ENCODE results near the gene MAGOH.
A peak's percentile ranks its signal among the peaks of the same experiment; 100 is the strongest.
"Not testable (repeated sequence)": the region's sequence is repeated elsewhere in the genome, so short reads cannot be mapped to it uniquely, and the experiment has no call there.

Gene MAGOH

GRCh38 chr1:53238197-53239155, at the start of gene MAGOH:
Gene MAGOH (minus strand): TSS chr1:53238518. CDS start chr1:53238448, 70 bp downstream.
- peak; percentile 82 for DNase-seq

- peak; percentile 9 for DNase-seq
Measured at GRCh38 chr1:53286955-53287354, 48.6 kb upstream of the MAGOH start.

GRCh38 chr1:53285969-53286760, 47.8 kb upstream of the MAGOH start:
- no peak for DNase-seq

GRCh38 chr1:53285546-53285945, 47.2 kb upstream of the MAGOH start:
- DNase-seq = no peak

GRCh38 chr1:53284224-53285020, 46.1 kb upstream of the MAGOH start:
- no peak for DNase-seq

- not testable (repeated sequence) for DNase-seq
Measured at GRCh38 chr1:53283156-53283555, 44.8 kb upstream of the MAGOH start.

- no peak for DNase-seq
Measured at GRCh38 chr1:53281133-53281532, 42.8 kb upstream of the MAGOH start.

GRCh38 chr1:53280496-53280895, 42.2 kb upstream of the MAGOH start:
- no peak for DNase-seq

GRCh38 chr1:53279296-53280200, 41.2 kb upstream of the MAGOH start:
- DNase-seq = no peak

- peak; percentile 10 for DNase-seq
Measured at GRCh38 chr1:53278298-53278725, 40.0 kb upstream of the MAGOH start.

GRCh38 chr1:53277326-53277725, 39.0 kb upstream of the MAGOH start:
- DNase-seq = no peak

GRCh38 chr1:53276902-53277281, 38.6 kb upstream of the MAGOH start:
- DNase-seq = no peak

GRCh38 chr1:53276153-53276901, 38.0 kb upstream of the MAGOH start:
- no peak for DNase-seq

GRCh38 chr1:53275566-53275965, 37.2 kb upstream of the MAGOH start:
- no peak for DNase-seq

- no peak for DNase-seq
Measured at GRCh38 chr1:53274541-53275185, 36.3 kb upstream of the MAGOH start.

GRCh38 chr1:53274026-53274425, 35.7 kb upstream of the MAGOH start:
- no peak for DNase-seq

- DNase-seq = no peak
Measured at GRCh38 chr1:53273526-53273925, 35.2 kb upstream of the MAGOH start.

GRCh38 chr1:53272349-53272748, 34.0 kb upstream of the MAGOH start:
- no peak for DNase-seq

- no peak for DNase-seq
Measured at GRCh38 chr1:53271446-53272090, 33.2 kb upstream of the MAGOH start.

GRCh38 chr1:53270873-53271272, 32.6 kb upstream of the MAGOH start:
- no peak for DNase-seq
